Parathyroid adenoma (tissue), 2 donors: ENCODE results near the gene GRM1.

ENCODE experiments used
- H2AFZ ChIP-seq: fragments of 300-600 bp; sonication (generic); one replicate; pipeline ENCODE4 v1.7.0; 2017; ENCODE audit warnings: antibody characterized with exemption, mild to moderate bottlenecking
- H3K27ac ChIP-seq: fragments of 300-600 bp; sonication (generic); one replicate; pipeline ENCODE4 v1.7.0; 2017
- H3K27me3 ChIP-seq: fragments of 300-600 bp; sonication (generic); one replicate; pipeline ENCODE4 v1.7.0; 2017; ENCODE audit warnings: low read length; ENCODE audit not compliant: control insufficient read depth, insufficient read depth
- H3K36me3 ChIP-seq: fragments of 300-600 bp; sonication (generic); one replicate; pipeline ENCODE4 v1.7.0; 2017; ENCODE audit warnings: low read length; ENCODE audit not compliant: control insufficient read depth, insufficient read depth
- H3K4me1 ChIP-seq: fragments of 300-600 bp; sonication (generic); one replicate; pipeline ENCODE4 v1.7.0; 2017; ENCODE audit warnings: control low read depth
- H3K4me2 ChIP-seq: fragments of 300-600 bp; sonication (generic); one replicate; pipeline ENCODE4 v1.7.0; 2017; ENCODE audit warnings: low read length
- H3K4me3 ChIP-seq: fragments of 300-600 bp; sonication (generic); one replicate; pipeline ENCODE4 v1.7.0; 2017; ENCODE audit warnings: low read depth, low read length
- H3K79me2 ChIP-seq: fragments of 300-600 bp; sonication (generic); one replicate; pipeline ENCODE4 v1.7.0; 2017; ENCODE audit warnings: control low read depth
- H3K9ac ChIP-seq: fragments of 300-600 bp; sonication (generic); one replicate; pipeline ENCODE4 v1.7.0; 2017; ENCODE audit warnings: mild to moderate bottlenecking
- H3K9me3 ChIP-seq: fragments of 300-600 bp; sonication (generic); one replicate; pipeline ENCODE4 v1.7.0; 2017; ENCODE audit warnings: low read length; ENCODE audit not compliant: control insufficient read depth
- CTCF ChIP-seq: fragments of 300-600 bp; sonication (generic); IDR thresholded peaks from one replicate; pipeline ENCODE4 v1.7.0; 2017; ENCODE audit warnings: antibody characterized with exemption, mild to moderate bottlenecking
- donor health status: primary hyperparathyroidism.

The GRM1 gene

DNA sequence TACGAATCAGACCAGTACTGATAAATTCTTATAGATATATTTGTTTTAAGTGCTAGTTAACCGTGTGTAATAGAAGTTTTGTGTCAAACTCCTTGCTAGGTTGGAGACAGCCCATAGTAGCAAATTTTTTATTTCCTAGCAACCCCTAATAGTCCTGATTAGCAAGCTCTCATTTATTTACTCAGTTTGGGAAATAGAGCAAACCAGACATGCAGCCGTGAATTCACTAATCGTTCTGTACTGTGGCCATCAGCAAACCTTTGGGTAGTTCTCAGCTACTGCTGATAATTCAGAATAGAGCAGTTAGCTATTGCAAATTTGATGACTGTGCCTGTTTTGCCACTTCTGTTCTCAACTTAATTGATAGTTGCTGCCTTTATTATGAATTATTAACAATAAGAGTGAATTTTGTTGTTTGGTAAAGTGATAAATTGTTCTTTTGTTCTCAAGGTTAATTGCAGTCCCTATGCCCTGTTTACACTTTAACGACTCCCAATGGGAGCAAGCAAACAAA is 215.8 kb downstream of the GRM1 start:
- Histone ChIP-seq H3K4me1 (no peaks in the 10 kb centered on the region), H3K36me3 (no peaks in the 10 kb centered on the region), H3K9ac (no peak overlapping the region), H3K4me3 (no peak overlapping the region), H3K27me3 (no peaks in the 10 kb centered on the region), H3K79me2 (no peaks in the 10 kb centered on the region), H3K27ac (no peak overlapping the region), H2AFZ (no peak overlapping the region), H3K9me3 (no peaks in the 10 kb centered on the region), H3K4me2 (no peak overlapping the region)
- no peak for TF ChIP-seq CTCF

- Histone ChIP-seq H3K4me2 (no peak overlapping the region), H3K4me3 (no peak overlapping the region), H3K79me2 (no peaks in the 10 kb centered on the region), H3K9me3 (no peaks in the 10 kb centered on the region), H3K36me3 (no peaks in the 10 kb centered on the region), H3K27me3 (no peaks in the 10 kb centered on the region), H3K4me1 (no peaks in the 10 kb centered on the region), H3K9ac (no peak overlapping the region), H2AFZ (no peak overlapping the region), H3K27ac (no peak overlapping the region)
- TF ChIP-seq CTCF = no peak
Measured at GRCh38 chr6:146246028-146246427, 217.2 kb downstream of the GRM1 start.

DNA sequence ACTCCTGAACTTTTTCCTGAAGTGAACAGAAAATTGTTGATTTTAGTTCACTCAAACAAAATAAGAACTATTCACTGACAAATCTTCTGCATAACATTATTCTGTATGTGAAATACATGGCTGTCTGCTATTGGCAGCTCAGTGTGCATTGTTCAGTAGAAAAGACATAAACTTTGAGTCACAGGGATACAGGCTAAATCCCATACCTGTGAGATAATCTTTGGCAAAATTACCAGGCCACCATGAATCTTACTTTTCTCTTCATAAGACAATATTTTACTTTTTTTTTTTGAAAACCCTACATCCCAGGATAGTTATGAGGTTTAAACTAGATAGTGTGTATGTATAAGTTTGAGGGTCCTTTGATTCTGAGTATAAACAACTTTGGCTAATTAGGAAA is 224.8 kb downstream of the GRM1 start:
- no peak for TF ChIP-seq CTCF
- Histone ChIP-seq H3K4me1 (no peaks in the 10 kb centered on the region), H3K9me3 (no peaks in the 10 kb centered on the region), H3K4me2 (no peak overlapping the region), H2AFZ (no peak overlapping the region), H3K27ac (no peak overlapping the region), H3K4me3 (no peak overlapping the region), H3K79me2 (no peaks in the 10 kb centered on the region), H3K27me3 (no peaks in the 10 kb centered on the region), H3K36me3 (no peaks in the 10 kb centered on the region), H3K9ac (no peak overlapping the region)

DNA sequence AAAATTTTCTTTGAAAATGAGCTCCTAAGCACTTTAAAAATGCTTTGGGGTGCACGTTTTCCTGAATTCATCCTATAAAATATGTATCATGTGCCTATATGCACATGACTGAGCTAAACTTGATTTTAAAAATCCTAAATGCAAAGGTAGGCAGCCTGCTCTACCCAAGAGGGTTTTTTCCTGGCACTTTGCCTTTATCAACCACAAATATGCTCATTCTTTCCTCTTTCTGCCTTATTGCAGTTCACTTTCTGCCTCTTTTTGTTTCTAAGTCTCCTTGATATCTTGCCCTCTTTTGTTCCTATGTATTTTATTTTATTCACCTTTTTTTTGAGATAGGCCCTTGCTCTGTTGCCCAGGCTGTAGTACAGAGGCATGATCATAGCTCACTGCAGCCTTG is 229.3 kb downstream of the GRM1 start:
- Histone ChIP-seq H3K36me3 (no peaks in the 10 kb centered on the region), H3K9me3 (no peaks in the 10 kb centered on the region), H3K9ac (no peak overlapping the region), H3K4me3 (no peak overlapping the region), H3K79me2 (no peaks in the 10 kb centered on the region), H3K27me3 (no peaks in the 10 kb centered on the region), H2AFZ (no peak overlapping the region), H3K27ac (no peak overlapping the region), H3K4me2 (no peak overlapping the region), H3K4me1 (no peaks in the 10 kb centered on the region)
- no peak for TF ChIP-seq CTCF

DNA sequence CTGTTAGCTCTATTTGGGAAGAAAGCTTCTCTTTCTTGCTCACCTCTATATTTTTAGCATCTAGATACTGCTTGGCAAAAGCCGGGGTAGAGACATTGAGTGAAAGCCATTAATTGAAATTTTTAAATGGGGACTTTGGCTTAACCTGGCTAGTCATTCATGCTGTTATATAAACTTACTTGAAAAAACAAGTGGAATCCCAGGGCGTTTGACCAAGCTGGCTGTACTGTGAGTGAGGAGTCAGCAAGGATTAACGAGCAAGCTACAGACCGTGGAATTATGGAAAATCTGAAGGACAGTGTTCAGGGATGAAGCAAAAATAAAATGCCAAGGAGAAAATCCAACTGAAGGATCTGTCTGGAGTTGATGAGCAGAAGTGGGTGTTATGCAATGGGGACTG is 232.0 kb downstream of the GRM1 start:
- no peak for TF ChIP-seq CTCF
- no peaks in the 10 kb centered on the region for H3K4me1 ChIP-seq
- H3K9ac ChIP-seq = no peak overlapping the region
- no peaks in the 10 kb centered on the region for H3K79me2 ChIP-seq
- H3K9me3 ChIP-seq = no peaks in the 10 kb centered on the region
- H2AFZ ChIP-seq = no peak overlapping the region
- no peak overlapping the region for H3K4me2 ChIP-seq
- no peaks in the 10 kb centered on the region for H3K36me3 ChIP-seq
- no peaks in the 10 kb centered on the region for H3K27me3 ChIP-seq
- H3K27ac ChIP-seq = no peak overlapping the region
- H3K4me3 ChIP-seq = no peak overlapping the region
